Activated naive CD8-positive, alpha-beta T cell treated with anti-CD3 and anti-CD28 coated beads for 36 hours (primary cell): ENCODE results near the gene CUL2. TPM values are rescaled to one million over a fixed set of nuclear protein-coding genes. Genes with fewer than 3 reads are reported as not detected.
"Not testable (repeated sequence)": the region's sequence is repeated elsewhere in the genome, so short reads cannot be mapped to it uniquely, and the experiment has no call there.

Source experiments
- DNase-seq: peaks from one replicate; pipeline ENCODE4 v3.0.0; 2021
- H3K27ac Mint-ChIP-seq: one replicate; pipeline ENCODE4 v1.8.0; 2022; ENCODE audit warnings: mild to moderate bottlenecking, moderate library complexity, mixed read lengths
- H3K27me3 Mint-ChIP-seq: one replicate; pipeline ENCODE4 v1.8.0; 2022; ENCODE audit warnings: mild to moderate bottlenecking, mixed read lengths
- H3K36me3 Mint-ChIP-seq: one replicate; pipeline ENCODE4 v1.8.0; 2021; ENCODE audit warnings: mild to moderate bottlenecking, mixed read lengths
- H3K4me1 Mint-ChIP-seq: one replicate; pipeline ENCODE4 v1.8.0; 2021; ENCODE audit warnings: mixed read lengths
- H3K4me3 Mint-ChIP-seq: one replicate; pipeline ENCODE4 v1.8.0; 2022; ENCODE audit warnings: mild to moderate bottlenecking, moderate library complexity, mixed read lengths
- H3K9me3 Mint-ChIP-seq: one replicate; pipeline ENCODE4 v1.8.0; 2022; ENCODE audit warnings: mixed read lengths
- total RNA-seq, 2 experiments: library from RNA; stranded (reverse); gene quantifications; one replicate each; pipeline ENCODE4 v1.2.3, GENCODE V29; 2021

Gene CUL2
- total RNA-seq, 2 experiments from 2014 or later, result 50.6 to 51.5 TPM

GRCh38 chr10:34991117-34991516 is 99.0 kb downstream of the CUL2 start:
- H3K4me3 Mint-ChIP-seq, H3K9me3 Mint-ChIP-seq, DNase-seq, H3K36me3 Mint-ChIP-seq, H3K27me3 Mint-ChIP-seq, H3K27ac Mint-ChIP-seq: not testable (repeated sequence)
- peaks cover 14% of the 10 kb centered on the region for H3K4me1 Mint-ChIP-seq

- H3K4me1 Mint-ChIP-seq, result no peaks in the 10 kb centered on the region
- peaks cover 12% of the 10 kb centered on the region for H3K9me3 Mint-ChIP-seq
- no peaks in the 10 kb centered on the region for H3K27me3 Mint-ChIP-seq
- peaks cover 1% of the 10 kb centered on the region for H3K36me3 Mint-ChIP-seq
- H3K4me3 Mint-ChIP-seq, result no peak overlapping the region
- no peak for DNase-seq
- H3K27ac Mint-ChIP-seq, result no peak overlapping the region
These were observed 101.6 kb downstream of the CUL2 start for GRCh38 chr10:34988397-34989067.

- H3K36me3 Mint-ChIP-seq, result peaks cover 1% of the 10 kb centered on the region
- no peaks in the 10 kb centered on the region for H3K27me3 Mint-ChIP-seq
- no peak for DNase-seq
- no peak overlapping the region for H3K27ac Mint-ChIP-seq
- peaks cover 12% of the 10 kb centered on the region for H3K9me3 Mint-ChIP-seq
- H3K4me1 Mint-ChIP-seq, result no peaks in the 10 kb centered on the region
- H3K4me3 Mint-ChIP-seq, result no peak overlapping the region
These were observed 104.3 kb downstream of the CUL2 start for GRCh38 chr10:34985823-34986222.

GRCh38 chr10:34985146-34985545 is 105.0 kb downstream of the CUL2 start:
- Mint-ChIP-seq H3K27ac (no peak overlapping the region), H3K9me3 (peaks cover 12% of the 10 kb centered on the region), H3K36me3 (peaks cover 1% of the 10 kb centered on the region), H3K4me3 (no peak overlapping the region), H3K27me3 (no peaks in the 10 kb centered on the region), H3K4me1 (no peaks in the 10 kb centered on the region)
- no peak for DNase-seq

GRCh38 chr10:34981844-34982243 is 108.3 kb downstream of the CUL2 start:
- Mint-ChIP-seq H3K27ac (no peak overlapping the region), H3K9me3 (peaks cover 12% of the 10 kb centered on the region), H3K36me3 (peaks cover 1% of the 10 kb centered on the region), H3K4me1 (no peaks in the 10 kb centered on the region), H3K4me3 (no peak overlapping the region), H3K27me3 (peaks cover 7% of the 10 kb centered on the region)
- no peak for DNase-seq

GRCh38 chr10:34979938-34980337 is 110.2 kb downstream of the CUL2 start:
- H3K9me3 Mint-ChIP-seq, result peaks cover 9% of the 10 kb centered on the region
- H3K27me3 Mint-ChIP-seq, result peaks cover 7% of the 10 kb centered on the region
- H3K36me3 Mint-ChIP-seq, result no peaks in the 10 kb centered on the region
- no peak overlapping the region for H3K27ac Mint-ChIP-seq
- H3K4me3 Mint-ChIP-seq, result no peak overlapping the region
- DNase-seq, result no peak
- no peaks in the 10 kb centered on the region for H3K4me1 Mint-ChIP-seq

- Mint-ChIP-seq H3K4me3 (no peak overlapping the region), H3K27ac (no peak overlapping the region), H3K4me1 (no peaks in the 10 kb centered on the region), H3K9me3 (peaks cover 7% of the 10 kb centered on the region), H3K36me3 (no peaks in the 10 kb centered on the region), H3K27me3 (peaks cover 7% of the 10 kb centered on the region)
- no peak for DNase-seq
These were observed 112.1 kb downstream of the CUL2 start for GRCh38 chr10:34978080-34978479.

- not testable (repeated sequence) for H3K4me1 Mint-ChIP-seq, H3K36me3 Mint-ChIP-seq, DNase-seq, H3K9me3 Mint-ChIP-seq, H3K27me3 Mint-ChIP-seq, H3K27ac Mint-ChIP-seq, H3K4me3 Mint-ChIP-seq
These were observed 113.7 kb downstream of the CUL2 start for GRCh38 chr10:34976380-34976910.

- H3K4me1 Mint-ChIP-seq, H3K27me3 Mint-ChIP-seq, H3K27ac Mint-ChIP-seq, H3K9me3 Mint-ChIP-seq, H3K36me3 Mint-ChIP-seq, H3K4me3 Mint-ChIP-seq, DNase-seq: not testable (repeated sequence)
These were observed 115.6 kb downstream of the CUL2 start for GRCh38 chr10:34974364-34975065.

- H3K9me3 Mint-ChIP-seq, H3K27me3 Mint-ChIP-seq, H3K36me3 Mint-ChIP-seq, H3K27ac Mint-ChIP-seq, H3K4me1 Mint-ChIP-seq, DNase-seq, H3K4me3 Mint-ChIP-seq: not testable (repeated sequence)
These were observed 116.4 kb downstream of the CUL2 start for GRCh38 chr10:34973757-34974156.

- H3K4me1 Mint-ChIP-seq, H3K27ac Mint-ChIP-seq, H3K4me3 Mint-ChIP-seq, H3K27me3 Mint-ChIP-seq, H3K36me3 Mint-ChIP-seq, H3K9me3 Mint-ChIP-seq, DNase-seq: not testable (repeated sequence)
These were observed 117.0 kb downstream of the CUL2 start for GRCh38 chr10:34973121-34973520.

- not testable (repeated sequence) for H3K4me1 Mint-ChIP-seq, H3K27me3 Mint-ChIP-seq, H3K27ac Mint-ChIP-seq, H3K36me3 Mint-ChIP-seq, H3K9me3 Mint-ChIP-seq, H3K4me3 Mint-ChIP-seq, DNase-seq
These were observed 117.5 kb downstream of the CUL2 start for GRCh38 chr10:34972591-34972990.

- not testable (repeated sequence) for H3K9me3 Mint-ChIP-seq, H3K4me3 Mint-ChIP-seq, H3K36me3 Mint-ChIP-seq, H3K4me1 Mint-ChIP-seq, H3K27ac Mint-ChIP-seq, H3K27me3 Mint-ChIP-seq, DNase-seq
These were observed 118.4 kb downstream of the CUL2 start for GRCh38 chr10:34971606-34972334.

- no peak for DNase-seq
These were observed 121.0 kb downstream of the CUL2 start for GRCh38 chr10:34969171-34969570.

GRCh38 chr10:34967335-34967880 is 122.7 kb downstream of the CUL2 start:
- no peak for DNase-seq
- Mint-ChIP-seq H3K9me3 (no peaks in the 10 kb centered on the region), H3K27me3 (no peaks in the 10 kb centered on the region), H3K4me3 (no peak overlapping the region), H3K27ac (no peak overlapping the region), H3K4me1 (no peaks in the 10 kb centered on the region), H3K36me3 (no peaks in the 10 kb centered on the region)

More at GRCh38 chr10:34969171-34969570, 121.0 kb downstream of the CUL2 start:
- no peak overlapping the region for H3K27ac Mint-ChIP-seq
- H3K9me3 Mint-ChIP-seq, result no peaks in the 10 kb centered on the region
- no peaks in the 10 kb centered on the region for H3K27me3 Mint-ChIP-seq
- no peaks in the 10 kb centered on the region for H3K4me1 Mint-ChIP-seq
- H3K4me3 Mint-ChIP-seq, result no peak overlapping the region
- H3K36me3 Mint-ChIP-seq, result no peaks in the 10 kb centered on the region
